Frontal cortex (tissue), 4 donors: ENCODE measurements around the gene CFAP65. TPM values are rescaled to one million over a fixed set of nuclear protein-coding genes. Genes with fewer than 3 reads are reported as not detected.

Experiments used
- DNase-seq, 2 donors: peaks; one replicate each; pipeline ENCODE4 v3.0.0; 2012; ENCODE audit warnings: low spot score in 2 of 2
- FAIRE-seq: peaks from 2 replicates; lab custom pipeline; 2012; peaks lifted over from hg19 to GRCh38; lab: Jason Lieb, UNC
- total RNA-seq: library from RNA; depleted of rRNA; stranded (reverse); fragments of >200 nt; gene quantifications from one replicate; pipeline ENCODE4 v1.2.3, GENCODE V29; 2014
- donor health status: control.
- donor health status: control.
- donor health status: control.

CFAP65 gene
- total RNA-seq, 1 donor from 2014 or later: 0.82 TPM

DNA sequence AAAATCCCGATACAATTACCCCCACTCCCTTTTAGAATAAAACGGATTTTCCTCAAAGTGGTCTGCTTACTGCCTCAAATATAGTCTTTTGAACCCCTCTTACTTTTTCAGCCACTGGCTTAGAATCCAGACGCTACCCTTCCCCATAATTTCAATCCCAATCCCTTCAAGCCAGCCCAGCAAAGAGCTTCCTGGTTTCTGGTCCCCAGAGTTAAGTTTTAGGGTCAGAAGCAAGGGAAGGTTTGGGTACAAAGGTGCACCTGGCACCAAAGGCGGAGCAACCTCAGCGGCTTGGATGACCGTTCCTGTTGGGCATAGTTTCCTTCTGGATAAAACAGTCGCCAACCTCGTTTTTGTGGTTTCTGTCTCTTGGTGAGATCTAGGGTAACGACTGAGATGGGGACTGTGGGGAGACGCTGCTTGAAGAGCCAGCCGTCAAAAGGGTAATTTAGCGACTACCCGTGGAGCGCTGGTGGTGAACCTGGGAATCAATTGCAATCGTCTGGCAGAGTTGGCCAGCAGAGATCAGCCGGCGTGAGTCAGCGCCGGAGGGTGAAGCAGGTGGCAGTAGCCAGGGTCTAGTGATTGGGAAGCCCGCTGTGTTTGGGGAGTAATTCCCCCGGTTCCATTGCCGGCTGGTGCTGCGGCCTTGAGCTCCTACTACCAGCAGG is 57.9 kb downstream of the CFAP65 start:
- FAIRE-seq (no peak), DNase-seq (peak in 1 of 2 donors; percentile 28)

DNA sequence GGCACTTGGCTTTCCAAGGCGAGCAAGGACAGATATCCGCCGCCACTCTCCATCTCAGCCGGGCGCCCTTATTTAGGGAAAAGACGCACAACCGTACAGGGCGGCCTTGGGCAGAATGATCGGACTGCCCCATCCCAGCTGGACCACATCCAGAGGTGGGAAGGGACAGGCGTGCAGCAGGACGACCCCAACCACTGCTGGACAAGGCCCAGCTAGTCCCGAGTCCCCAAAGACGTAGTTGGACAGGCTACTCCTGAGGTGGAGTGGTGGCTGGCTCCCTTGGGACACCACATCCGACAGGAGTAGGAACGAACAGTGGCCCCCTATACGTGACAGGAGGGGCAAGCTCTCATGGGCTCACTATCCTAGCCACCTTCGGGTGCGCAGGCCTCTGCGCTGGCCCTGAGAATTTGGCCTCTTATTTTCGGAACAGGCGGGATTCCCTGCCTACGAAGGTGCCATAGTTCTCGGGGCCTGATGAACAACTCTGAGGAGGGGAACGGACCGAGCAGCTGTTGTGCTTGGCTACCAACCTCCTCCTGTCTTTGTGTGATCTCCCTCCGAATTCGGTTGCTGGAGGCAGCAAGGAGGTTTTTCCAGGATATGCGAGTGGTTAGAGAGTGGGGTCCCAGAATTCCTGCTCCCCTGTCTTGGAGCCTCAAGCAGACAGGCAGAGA is 58.6 kb downstream of the CFAP65 start:
- DNase-seq (peak in 1 of 2 donors; percentile 19), FAIRE-seq (no peak)

DNA sequence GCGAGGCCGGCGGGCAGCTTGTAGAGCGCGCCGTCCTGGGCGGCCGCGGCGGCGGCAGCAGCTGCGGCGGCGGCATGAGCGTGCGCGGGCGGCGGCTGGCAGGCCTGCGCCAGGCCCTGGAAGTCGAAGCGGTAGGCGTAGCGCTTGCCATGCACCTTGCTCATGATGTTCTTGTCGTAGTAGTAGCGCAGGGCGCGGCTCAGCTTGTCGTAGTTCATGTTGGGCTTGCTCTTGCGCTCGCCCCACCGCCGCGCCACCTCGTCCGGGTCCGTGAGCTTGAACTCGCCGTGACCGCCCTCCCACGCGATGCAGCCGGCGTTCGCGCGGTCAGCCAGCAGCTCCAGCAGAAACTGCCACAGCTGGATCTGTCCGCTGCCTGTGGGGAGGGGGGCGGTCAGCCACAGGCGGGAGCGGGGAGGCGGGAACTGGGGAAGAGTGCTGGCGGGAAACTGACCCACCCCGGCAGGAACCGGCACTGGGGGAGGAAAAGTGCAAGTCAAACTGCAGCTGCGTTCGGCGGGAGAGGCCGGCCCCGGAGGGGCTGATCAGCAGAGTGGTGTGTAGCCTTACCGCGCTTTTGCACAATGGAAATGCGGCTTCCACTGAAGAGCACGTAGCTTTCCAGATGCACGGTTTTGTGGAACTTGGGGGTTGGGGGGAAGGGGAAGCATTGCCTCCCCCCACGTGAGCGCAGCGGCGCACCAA is 59.3 kb downstream of the CFAP65 start:
- peak in 1 of 2 donors; percentile 36 for DNase-seq
- FAIRE-seq: no peak

DNA sequence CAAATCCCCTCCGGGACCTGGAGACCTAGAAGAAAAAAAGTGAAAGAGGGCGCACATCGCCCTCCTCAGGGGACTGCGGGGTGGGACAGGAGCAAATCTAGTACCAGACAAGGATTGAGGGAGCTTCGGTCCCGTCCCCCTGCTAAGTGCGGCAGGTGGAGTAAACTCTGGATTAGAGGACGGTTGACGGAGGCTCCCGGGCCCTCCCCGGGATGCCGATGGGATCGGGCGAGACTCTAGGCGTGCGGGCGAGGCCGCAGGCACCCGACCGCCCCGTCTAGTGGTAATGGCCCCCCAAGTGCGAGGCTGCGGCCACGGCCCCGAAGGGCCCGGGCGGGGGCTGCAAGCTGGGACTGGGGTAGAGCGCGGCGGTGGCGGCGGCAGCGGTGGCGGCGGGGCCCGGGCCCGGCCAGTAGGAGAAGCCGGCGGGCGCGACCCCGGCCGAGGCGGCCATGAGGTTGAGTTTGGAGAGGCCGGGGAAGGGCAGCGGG is 59.9 kb downstream of the CFAP65 start:
- FAIRE-seq: no peak

DNA sequence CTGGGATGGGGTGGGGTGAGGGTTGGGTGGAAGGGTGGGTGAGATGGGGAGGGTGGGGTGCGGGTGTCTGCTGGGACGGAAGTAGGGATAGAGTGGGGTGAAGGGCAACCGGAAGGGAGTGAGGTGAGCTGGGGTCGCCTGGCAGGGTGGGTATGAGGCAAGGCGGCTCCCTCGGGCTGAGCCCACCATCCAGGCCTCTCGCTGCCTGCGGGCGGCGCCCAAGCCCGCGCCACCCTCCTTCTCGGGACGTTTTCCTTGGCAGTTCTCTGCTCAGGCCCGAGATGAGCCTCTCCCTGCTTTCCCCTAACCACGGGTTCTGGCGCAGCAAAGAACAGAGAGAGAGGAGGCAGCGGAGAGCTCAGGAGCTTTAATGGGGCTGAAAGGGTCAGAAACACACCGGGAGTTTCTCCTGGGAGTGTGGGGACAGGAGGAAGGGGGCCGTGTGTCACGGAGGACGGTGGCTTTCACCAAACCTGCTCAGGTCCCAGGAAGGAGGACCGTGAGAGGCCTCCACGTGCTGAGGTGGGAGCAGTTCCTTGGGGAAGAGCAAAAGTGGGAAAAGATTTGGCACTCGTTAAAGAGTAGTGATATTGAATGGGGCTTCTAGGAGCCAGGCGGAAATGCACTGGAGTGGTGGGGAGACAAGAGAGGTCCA is 60.5 kb downstream of the CFAP65 start:
- no peak for FAIRE-seq
- DNase-seq: peak in 1 of 2 donors; percentile 22

More for the DNA sequence above, 59.9 kb downstream of the CFAP65 start:
- DNase-seq: no peak

DNA sequence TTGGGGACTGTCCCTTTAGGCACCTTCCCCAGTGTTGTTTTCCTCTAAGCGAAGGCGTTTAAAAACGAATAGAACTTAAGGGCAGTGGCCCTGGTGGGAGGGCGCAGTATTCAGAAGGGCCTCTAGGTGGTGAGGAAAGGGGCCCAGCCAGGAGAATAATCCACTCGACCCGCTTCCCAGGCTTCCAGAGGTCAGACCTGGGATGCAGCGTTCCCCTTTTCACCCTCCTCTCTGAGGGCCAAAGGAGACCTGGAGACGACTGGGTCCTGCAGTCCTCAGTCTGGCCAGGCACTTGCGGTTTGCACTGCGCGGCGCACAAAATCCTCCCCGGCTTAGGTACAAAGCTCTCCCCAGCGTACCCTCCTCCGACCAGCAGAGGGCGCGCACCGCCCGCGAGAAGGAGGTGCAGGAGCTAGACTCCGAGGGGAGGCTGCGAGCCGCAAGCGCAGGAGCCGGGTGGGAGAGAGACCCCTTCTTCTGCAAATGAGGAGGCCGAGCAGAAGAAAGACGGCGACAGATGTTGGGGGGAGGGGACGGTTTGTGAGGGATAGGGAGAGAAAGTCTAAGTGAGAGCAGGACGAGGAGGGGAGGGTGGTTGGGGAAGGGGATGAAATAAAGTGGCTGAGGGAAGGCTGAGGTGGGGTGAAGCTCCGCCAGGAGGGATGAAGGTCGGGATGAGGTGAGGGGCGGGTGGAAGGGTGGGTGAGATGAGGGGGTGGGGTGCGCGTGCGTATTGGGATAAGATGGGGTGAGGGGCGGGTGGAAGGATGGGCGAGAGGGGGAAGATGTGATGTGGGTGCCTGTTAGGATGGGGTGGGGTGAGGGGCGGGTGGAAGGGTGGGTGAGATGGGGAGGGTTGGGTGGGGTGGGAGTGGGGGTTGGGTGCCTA is 61.2 kb downstream of the CFAP65 start:
- DNase-seq (peak; percentile 61 to 78), FAIRE-seq (no peak)

DNA sequence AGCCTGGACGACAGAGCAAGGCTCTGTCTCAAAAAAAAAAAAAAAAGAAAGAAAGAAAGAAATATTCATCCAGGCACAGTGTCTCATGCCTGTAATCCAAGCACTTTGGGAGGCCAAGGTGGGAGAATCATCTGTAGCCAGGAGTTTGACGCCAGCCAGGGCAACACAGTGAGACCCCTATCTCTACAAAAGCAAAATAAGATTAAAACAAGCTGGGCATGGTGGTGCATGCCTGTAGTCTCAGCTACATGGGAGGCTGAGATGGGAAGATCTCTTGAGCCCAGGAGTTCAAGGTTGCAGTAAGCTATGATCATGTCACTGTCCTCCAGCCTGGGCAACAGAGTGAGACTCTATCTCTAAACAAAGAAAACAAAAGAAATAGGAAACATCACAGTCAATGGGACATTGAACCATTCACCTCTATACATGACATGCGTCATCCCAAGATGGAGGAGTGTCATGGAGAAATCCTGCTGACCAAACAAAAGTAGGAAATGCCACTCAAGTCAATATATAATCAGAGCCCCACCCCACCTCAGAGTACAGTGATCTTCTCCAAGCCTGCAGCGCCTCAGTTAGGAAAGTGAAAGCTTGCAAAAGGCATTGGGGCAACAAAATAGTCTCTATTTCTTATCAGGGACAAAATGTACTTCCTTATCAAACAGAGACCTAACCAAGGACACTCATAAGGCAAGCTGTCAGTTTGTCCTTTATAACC is 66.1 kb downstream of the CFAP65 start:
- no peak for FAIRE-seq
- no peak for DNase-seq

DNA sequence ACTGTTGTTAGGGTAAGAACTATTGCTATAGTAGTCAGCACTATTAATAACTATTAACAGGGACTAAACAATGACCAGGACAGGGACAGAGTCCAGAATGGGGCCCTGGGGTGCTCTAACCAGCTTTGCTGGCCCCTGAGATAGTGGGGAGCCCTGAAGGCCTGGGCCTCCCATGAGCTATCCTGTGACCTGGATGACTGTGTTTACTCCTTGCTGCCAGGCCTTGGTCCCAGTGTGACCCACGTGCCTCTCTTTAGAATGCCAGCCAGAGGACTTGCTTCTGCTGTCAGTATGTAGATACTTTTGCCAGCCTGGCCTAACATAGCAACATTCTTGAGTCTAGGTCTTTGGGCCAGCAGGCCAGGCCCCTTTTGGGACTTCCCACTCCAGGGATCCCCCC is 70.4 kb downstream of the CFAP65 start:
- FAIRE-seq (no peak), DNase-seq (no peak)

DNA sequence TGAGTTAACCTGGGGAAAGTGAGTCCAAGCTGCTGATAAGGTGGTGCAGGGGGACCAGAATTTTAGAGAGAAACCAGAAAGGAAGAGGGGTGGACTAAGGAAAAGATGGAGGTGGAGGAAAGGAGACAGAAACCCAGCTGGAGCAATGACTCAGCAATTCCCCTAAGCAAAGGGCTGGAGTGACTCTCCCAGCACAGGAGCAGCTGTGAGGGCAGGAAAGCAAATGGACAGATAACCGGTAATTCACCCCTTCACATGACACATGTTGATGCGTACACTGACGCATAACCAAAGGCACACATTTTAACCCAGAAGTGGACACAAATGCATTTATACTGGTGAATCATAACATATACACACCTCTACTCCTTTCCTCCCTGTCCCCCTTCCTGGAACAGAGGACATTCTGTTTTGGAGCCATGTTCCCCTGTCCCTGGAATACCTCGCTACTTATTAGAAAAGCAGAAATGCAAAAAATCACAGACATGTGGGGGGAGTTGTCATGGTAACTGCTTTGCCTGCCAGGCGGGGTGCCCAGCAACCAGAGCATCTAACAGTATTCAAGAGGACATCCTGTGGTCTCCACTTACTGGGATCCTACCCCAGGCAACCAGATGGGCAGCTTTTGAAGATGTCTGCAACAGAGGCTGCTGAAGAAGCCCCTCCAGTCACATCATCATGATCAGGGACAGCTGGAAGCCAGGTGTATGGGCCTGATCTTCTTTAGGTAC is 77.1 kb downstream of the CFAP65 start:
- no peak for DNase-seq
- FAIRE-seq: no peak

DNA sequence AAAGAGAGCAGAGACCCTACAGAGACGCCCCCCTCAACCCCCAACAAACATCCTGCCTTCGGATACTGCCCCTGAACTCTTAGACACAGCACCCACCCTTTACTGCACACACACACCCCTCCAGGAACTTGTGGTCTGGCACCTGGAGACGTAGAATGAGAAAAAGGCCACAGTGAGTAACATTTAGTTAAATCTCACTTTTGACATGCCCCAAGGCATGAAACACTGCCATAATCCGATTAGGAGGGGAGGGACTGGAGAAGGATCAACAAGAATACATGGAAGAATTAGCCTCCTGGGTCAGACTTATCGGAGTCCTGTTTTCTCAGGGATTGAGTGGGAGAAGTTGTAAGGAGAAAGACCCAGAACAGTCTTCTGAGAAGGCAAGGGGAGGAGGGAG is 77.7 kb downstream of the CFAP65 start:
- FAIRE-seq: no peak
- DNase-seq: no peak

DNA sequence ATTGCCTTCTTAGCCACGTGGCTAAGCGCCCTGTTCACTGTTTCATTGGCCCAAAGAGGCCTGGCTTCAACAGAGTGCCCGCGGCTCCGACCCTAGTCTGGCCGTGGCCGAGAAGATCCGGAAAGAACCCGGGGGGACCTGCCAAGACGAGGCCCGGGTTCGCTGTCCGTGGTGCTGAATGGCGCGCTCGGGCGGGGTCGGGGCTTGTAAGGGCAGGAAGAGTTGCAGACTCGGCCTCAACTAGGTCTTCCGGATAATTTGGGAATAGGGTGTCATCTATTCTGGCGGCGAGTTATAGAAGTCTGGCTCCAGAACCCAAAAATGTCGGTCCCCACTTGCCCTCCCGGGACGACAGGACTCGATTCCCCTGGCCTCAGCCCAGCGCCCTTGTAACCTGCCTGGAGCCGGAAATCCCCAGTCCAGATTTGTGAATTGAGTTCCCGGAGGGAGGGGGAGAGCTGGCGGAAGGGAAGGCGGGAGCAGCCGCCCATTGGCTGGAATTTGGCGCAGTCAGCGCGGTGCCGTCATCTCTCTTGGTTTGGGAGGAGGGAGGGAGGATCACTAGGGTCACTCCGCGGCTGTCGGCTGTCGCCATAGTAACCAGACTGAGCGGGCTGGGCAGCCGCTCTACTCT is 78.3 kb downstream of the CFAP65 start:
- FAIRE-seq (no peak), DNase-seq (peak in 1 of 2 donors; percentile 64)

DNA sequence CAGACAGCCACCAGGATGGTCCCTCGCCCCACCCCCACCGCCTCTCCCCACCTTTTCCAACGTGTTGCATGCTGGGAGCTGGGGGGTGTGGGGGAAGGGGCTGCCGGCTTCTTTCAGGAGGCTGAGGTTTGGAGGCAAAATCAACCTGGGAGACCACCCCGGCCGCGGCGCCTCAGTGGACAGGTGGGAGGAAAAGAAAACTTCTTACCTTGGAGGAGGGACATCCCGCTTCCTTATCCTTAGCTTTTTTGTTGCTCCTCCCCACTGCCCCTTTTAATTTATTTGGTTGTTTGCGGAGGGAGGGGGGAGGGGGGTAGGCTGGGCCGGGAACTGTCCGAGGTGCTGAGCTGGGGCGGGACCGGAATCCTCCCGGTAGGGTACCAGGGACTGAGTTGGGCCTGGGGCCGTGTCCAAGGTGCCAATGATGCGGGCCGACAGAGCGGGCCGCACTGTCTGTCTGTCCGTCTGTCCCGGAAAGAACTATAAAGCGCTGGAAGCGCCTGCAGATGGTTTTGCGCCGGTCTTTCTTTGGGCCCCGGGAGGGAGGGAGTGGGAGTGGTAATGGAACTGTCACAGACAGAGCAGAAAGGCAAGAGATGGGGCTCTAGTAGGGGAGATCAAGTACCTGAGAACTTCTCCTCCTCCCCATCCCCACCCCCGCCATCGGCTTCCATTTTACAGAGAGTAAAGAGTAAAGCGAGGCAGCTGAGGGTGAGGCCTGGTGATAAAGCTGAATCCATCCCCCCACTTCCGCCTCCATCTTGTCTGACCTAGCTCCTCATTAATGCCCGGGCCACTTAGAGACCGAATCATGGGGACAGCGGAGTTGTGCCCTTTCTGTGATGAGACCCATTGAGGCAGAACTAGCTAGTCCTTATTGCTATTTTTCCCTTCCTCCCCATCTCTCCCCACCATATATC is 79.4 kb downstream of the CFAP65 start:
- DNase-seq (no peak), FAIRE-seq (no peak)

DNA sequence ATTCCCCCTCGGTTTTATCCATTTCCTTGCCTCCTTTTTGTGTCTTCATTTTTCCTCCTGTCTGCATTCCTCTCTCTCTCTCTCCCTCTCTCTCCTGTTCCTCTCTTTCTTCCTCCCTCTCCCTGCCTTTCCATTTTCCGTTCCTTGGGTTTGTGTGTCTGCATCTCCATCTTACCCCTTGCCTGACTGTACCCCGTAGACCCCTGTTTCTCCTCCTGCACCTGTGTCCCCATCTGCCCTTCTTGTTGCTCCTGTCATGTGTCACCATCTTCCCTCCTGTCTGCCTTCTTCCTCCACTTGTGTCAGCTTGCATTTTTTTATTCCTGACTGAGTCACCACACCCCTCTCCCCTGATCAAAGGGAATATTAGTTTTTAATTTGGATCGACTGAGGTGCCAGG is 80.1 kb downstream of the CFAP65 start:
- no peak for FAIRE-seq
- no peak for DNase-seq

DNA sequence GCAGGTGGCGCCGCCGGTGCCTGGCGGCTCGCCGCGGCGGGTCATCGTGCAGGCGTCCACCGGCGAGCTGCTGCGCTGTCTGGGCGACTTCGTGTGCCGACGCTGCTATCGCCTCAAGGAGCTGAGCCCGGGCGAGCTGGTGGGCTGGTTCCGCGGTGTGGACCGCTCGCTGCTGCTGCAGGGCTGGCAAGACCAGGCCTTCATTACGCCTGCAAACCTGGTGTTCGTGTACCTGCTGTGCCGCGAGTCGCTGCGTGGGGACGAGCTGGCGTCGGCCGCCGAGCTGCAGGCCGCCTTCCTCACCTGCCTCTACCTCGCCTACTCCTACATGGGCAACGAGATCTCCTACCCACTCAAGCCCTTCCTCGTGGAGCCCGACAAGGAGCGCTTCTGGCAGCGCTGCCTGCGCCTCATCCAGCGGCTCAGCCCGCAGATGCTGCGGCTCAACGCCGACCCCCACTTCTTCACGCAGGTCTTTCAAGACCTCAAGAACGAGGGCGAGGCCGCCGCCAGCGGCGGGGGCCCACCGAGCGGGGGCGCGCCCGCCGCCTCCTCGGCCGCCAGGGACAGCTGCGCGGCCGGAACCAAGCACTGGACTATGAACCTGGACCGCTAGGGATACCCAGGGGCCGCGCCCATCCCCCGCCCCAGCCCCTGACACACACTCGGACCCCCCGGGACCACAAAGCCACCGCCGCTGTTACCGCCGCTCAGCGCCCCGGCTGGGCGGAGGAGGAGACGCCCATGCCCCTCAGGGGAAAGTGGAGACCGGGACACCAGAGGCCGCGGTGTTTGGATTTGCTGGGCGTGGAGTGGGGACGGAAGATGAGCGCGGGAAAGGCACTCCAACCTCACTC is 80.8 kb downstream of the CFAP65 start:
- FAIRE-seq (no peak), DNase-seq (no peak)

DNA sequence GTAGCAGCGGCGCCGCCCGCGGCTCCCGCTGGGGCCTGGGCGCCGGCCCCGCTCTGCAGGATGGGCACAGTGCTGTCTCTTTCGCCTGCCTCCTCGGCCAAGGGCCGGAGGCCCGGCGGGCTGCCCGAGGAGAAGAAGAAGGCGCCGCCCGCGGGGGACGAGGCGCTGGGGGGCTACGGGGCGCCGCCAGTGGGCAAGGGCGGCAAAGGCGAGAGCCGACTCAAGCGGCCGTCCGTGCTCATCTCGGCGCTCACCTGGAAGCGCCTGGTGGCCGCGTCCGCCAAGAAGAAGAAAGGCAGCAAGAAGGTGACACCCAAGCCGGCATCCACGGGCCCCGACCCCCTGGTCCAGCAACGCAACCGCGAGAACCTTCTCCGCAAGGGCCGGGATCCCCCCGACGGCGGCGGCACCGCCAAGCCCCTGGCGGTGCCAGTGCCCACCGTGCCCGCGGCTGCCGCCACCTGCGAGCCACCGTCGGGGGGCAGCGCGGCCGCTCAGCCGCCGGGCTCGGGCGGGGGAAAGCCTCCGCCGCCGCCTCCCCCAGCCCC is 81.5 kb downstream of the CFAP65 start:
- FAIRE-seq (no peak), DNase-seq (no peak)
